Activated T-cell treated with anti-CD3 and anti-CD28 coated beads for 4 hours (primary cell): Measurements from ENCODE around the gene ESF1.
"Not testable (repeated sequence)": the region's sequence is repeated elsewhere in the genome, so short reads cannot be mapped to it uniquely, and the experiment has no call there.

ENCODE experiments used
- DNase-seq: peaks from one replicate; pipeline ENCODE4 v3.0.0-alpha.2; 2020

The ESF1 gene

GRCh38 chr20:13738187-13738586 lies 46.5 kb downstream of the ESF1 start:
- DNase-seq: not testable (repeated sequence)

- no peak for DNase-seq
These were observed 48.1 kb downstream of the ESF1 start for GRCh38 chr20:13736436-13737191.

- DNase-seq: no peak
These were observed 48.9 kb downstream of the ESF1 start for GRCh38 chr20:13735826-13736225.

GRCh38 chr20:13723011-13723410 lies 61.7 kb downstream of the ESF1 start:
- DNase-seq: no peak

- DNase-seq: no peak
These were observed 66.5 kb downstream of the ESF1 start for GRCh38 chr20:13718171-13718570.

- no peak for DNase-seq
These were observed 67.1 kb downstream of the ESF1 start for GRCh38 chr20:13717631-13718044.

- DNase-seq: no peak
These were observed 69.5 kb downstream of the ESF1 start for GRCh38 chr20:13715171-13715570.

- DNase-seq: no peak
These were observed 76.5 kb downstream of the ESF1 start for GRCh38 chr20:13708234-13708633.

- no peak for DNase-seq
These were observed 81.5 kb downstream of the ESF1 start for GRCh38 chr20:13703265-13703664.

- DNase-seq: no peak
These were observed 83.2 kb downstream of the ESF1 start for GRCh38 chr20:13701486-13701885.

- no peak for DNase-seq
These were observed 84.0 kb downstream of the ESF1 start for GRCh38 chr20:13700761-13701160.

- no peak for DNase-seq
These were observed 90.1 kb downstream of the ESF1 start for GRCh38 chr20:13694420-13695150.

- no peak for DNase-seq
These were observed 91.7 kb downstream of the ESF1 start for GRCh38 chr20:13692802-13693736.

GRCh38 chr20:13690943-13691342 lies 93.8 kb downstream of the ESF1 start:
- no peak for DNase-seq

- no peak for DNase-seq
These were observed 96.9 kb downstream of the ESF1 start for GRCh38 chr20:13687815-13688214.

GRCh38 chr20:13685623-13686022 lies 99.1 kb downstream of the ESF1 start:
- no peak for DNase-seq

- DNase-seq: no peak
These were observed 100.0 kb downstream of the ESF1 start for GRCh38 chr20:13684566-13685222.

- DNase-seq: no peak
These were observed 100.9 kb downstream of the ESF1 start for GRCh38 chr20:13683833-13684232.

GRCh38 chr20:13681248-13682125 lies 103.2 kb downstream of the ESF1 start:
- DNase-seq: no peak

GRCh38 chr20:13678944-13679343 lies 105.8 kb downstream of the ESF1 start:
- no peak for DNase-seq

GRCh38 chr20:13677241-13677640 lies 107.5 kb downstream of the ESF1 start:
- DNase-seq: no peak

GRCh38 chr20:13676682-13677081 lies 108.0 kb downstream of the ESF1 start:
- DNase-seq: no peak
